GM19043 (cell line): ENCODE measurements around the gene GABRA4.

ENCODE experiments used
- ATAC-seq: cut with Tn5 transposase; IDR thresholded peaks from one replicate; pipeline ENCODE4 v1.9.1; 2021; ENCODE audit warnings: low read depth; ENCODE audit not compliant: unreplicated experiment

Gene GABRA4

GRCh38 chr4:46980851-46981250 is 12.5 kb downstream of the GABRA4 start:
- no peak for ATAC-seq

- no peak for ATAC-seq
Observed at GRCh38 chr4:46979726-46980125, 13.7 kb downstream of the GABRA4 start.

GRCh38 chr4:46979283-46979682 is 14.1 kb downstream of the GABRA4 start:
- no peak for ATAC-seq

- no peak for ATAC-seq
Observed at GRCh38 chr4:46977245-46977644, 16.1 kb downstream of the GABRA4 start.

GRCh38 chr4:46975812-46976553 is 17.4 kb downstream of the GABRA4 start:
- no peak for ATAC-seq

- ATAC-seq = no peak
Observed at GRCh38 chr4:46974891-46975543, 18.4 kb downstream of the GABRA4 start.

- ATAC-seq = no peak
Observed at GRCh38 chr4:46968847-46969246, 24.5 kb downstream of the GABRA4 start.

- no peak for ATAC-seq
Observed at GRCh38 chr4:46967631-46968030, 25.8 kb downstream of the GABRA4 start.

- ATAC-seq = no peak
Observed at GRCh38 chr4:46958742-46959488, 34.5 kb downstream of the GABRA4 start.

- no peak for ATAC-seq
Observed at GRCh38 chr4:46956451-46956850, 36.9 kb downstream of the GABRA4 start.

- ATAC-seq = no peak
Observed at GRCh38 chr4:46955601-46956000, 37.8 kb downstream of the GABRA4 start.

GRCh38 chr4:46954643-46955042 is 38.7 kb downstream of the GABRA4 start:
- no peak for ATAC-seq

GRCh38 chr4:46953564-46953963 is 39.8 kb downstream of the GABRA4 start:
- ATAC-seq = no peak

GRCh38 chr4:46952451-46952850 is 40.9 kb downstream of the GABRA4 start:
- no peak for ATAC-seq

- no peak for ATAC-seq
Observed at GRCh38 chr4:46950826-46951225, 42.6 kb downstream of the GABRA4 start.

GRCh38 chr4:46949822-46950221 is 43.6 kb downstream of the GABRA4 start:
- ATAC-seq = no peak

- ATAC-seq = no peak
Observed at GRCh38 chr4:46947541-46947940, 45.8 kb downstream of the GABRA4 start.

GRCh38 chr4:46946919-46947536 is 46.4 kb downstream of the GABRA4 start:
- ATAC-seq = no peak

- no peak for ATAC-seq
Observed at GRCh38 chr4:46945062-46945461, 48.3 kb downstream of the GABRA4 start.

GRCh38 chr4:46944345-46944744 is 49.0 kb downstream of the GABRA4 start:
- ATAC-seq = no peak

GRCh38 chr4:46937493-46937892 is 55.9 kb downstream of the GABRA4 start:
- ATAC-seq = no peak
